GM12891 (cell line): ENCODE results near the gene B3GLCT.
"Not testable (repeated sequence)": the region's sequence is repeated elsewhere in the genome, so short reads cannot be mapped to it uniquely, and the experiment has no call there.

Experiments used
- POLR2A ChIP-seq: IDR thresholded peaks from 2 replicates; pipeline ENCODE4 v1.6.1; 2011; ENCODE audit warnings: low read depth, low read length, control low read depth
- POU2F2 ChIP-seq: IDR thresholded peaks from 2 replicates; pipeline ENCODE4 v1.6.1; 2011; ENCODE audit warnings: low read depth, mild to moderate bottlenecking, control low read depth, low read length, moderate library complexity

GRCh38 chr13:31216916-31217315 is 17.1 kb downstream of the B3GLCT start:
- not testable (repeated sequence) for TF ChIP-seq POU2F2, POLR2A
